NCI-H2196 treated with DMSO at 0.1 percent for 48 hours (cell line): ENCODE measurements around the gene TDRD12.
"Not testable (repeated sequence)": the region's sequence is repeated elsewhere in the genome, so short reads cannot be mapped to it uniquely, and the experiment has no call there.

ENCODE experiments used
- DNase-seq: peaks from one replicate; lab custom pipeline; 2025; ENCODE audit not compliant: unreplicated experiment; lab: John Stamatoyannopoulos, UW

TDRD12 gene

DNA sequence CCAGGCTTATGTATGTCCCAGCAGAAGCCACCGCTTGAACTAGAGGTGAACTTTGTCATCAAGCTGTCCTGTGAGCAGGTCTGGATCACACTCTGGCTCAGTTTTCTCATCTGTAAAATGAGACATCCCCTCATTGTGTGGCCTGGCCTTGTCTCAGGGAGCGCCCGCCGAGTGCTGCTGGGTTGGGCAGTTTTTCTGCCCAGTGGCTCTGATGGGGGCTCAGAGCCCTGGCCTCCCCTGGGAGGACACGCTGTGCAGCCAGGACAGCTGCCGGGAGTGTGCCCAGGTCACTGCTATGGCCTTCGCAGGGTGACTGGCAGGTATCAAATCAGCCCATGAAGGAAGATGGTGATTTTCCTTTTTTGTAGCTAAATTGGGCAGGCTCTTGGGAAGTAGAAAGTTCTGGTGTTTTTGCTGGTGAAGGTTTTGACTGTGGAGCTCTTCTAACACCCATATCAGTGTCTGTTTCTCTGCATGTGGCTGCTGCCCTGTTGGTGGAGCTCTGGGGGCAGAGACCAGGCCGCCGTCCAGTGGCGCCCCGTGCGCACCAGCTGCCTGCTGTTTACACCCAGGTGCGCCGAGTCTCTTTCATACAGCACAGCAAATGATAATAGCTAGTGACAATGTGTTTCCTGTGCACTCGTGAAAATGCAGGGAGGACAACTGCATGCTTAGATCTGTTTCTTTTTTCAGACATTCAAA, 109.2 kb downstream of the TDRD12 start:
- no peak for DNase-seq

DNA sequence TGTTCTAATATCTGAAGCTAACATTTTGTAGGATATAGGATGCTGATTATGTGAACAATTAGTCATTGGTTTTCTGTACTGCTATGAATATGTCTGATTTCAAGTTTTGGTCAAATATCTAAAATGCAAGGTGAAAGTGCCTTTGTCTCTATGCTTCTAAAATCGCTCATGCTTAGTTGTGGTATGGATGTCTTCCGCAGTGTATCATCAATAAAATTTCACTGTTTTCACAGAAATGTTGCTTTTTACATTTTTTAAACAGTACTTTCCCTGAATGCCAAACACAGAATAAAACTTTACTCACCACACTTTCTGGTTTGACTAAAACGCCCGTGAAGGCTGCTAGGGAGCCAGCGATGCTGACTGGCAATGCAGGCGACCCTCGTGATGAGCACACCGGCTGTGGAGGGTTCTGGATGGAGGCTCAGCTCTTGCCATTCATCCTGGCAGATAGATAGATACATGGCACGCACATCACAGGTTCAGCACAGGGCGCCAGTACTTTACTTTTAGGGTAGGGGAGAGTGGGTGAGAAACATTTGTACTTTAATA, 109.9 kb downstream of the TDRD12 start:
- no peak for DNase-seq

DNA sequence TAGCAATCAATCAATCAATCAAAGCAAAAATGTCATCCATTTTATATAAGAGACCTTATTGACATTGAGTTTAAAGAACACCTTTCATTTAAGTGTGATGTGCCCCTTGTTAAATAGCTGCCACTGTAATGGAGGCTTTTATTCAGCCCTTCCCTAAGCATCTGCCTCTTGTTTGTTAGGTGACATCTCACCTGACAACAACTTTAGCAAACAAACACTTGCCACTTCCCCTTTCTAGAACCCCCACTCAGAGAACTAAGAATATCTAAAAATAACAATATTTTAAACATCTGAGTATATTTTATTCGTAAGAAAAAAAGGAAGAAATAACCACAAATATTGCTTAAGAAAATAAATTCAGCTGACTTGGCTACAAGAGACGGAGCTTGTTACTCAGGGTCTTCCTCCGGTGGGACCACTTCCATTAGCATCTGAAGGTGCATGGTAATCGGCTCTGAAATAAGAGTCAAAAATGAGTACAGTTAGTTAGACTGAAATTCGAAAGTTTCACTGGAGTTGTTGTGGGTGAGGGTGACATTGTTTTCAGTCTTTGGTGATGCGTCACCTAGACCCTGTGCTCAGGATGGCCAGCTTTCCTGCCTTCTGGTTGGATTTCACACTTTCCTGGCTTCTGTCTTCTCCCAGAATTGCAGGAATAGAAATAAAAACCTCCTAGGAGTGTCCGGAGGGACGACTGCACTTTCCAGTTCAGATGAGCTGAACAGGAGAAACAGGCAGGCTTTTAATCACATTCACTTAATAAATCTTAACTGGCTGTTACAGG, 110.9 kb downstream of the TDRD12 start:
- no peak for DNase-seq

DNA sequence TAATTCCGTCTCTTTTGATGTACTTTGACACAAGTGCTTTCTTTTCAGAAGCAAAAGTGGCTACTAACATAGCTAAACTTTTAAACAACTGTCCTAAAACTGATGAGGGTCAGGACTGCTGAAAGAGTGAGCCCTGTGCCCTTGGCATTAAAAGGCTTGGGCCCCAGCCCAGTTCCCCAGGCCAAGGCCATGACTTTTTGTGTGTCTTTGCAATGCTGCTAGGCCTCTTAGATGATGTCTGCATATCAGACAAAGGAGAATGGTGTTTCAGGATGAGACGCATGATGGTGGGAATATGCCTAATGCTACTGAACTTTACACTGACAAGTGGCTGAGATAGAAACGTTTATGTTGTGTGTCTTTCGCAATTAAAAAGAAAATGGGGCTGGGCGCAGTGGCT, 112.0 kb downstream of the TDRD12 start:
- DNase-seq, result no peak

DNA sequence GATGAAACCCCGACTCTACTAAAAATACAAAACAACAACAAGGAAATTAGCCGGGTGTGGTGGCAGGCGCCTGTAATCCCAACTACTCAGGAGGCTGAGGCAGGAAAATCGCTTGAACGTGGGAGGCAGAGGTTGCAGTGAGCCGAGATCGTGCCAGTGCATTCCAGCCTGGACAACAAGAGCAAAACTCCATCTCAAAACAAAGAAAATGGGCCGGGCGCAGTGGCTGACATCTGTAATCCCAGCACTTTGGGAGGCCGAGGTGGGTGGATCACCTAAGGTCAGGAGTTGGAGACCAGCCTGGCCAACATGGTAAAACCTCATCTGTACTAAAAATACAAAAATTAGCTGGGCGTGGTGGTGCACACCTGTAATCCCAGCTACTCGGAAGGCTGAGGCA, 112.5 kb downstream of the TDRD12 start:
- not testable (repeated sequence) for DNase-seq

DNA sequence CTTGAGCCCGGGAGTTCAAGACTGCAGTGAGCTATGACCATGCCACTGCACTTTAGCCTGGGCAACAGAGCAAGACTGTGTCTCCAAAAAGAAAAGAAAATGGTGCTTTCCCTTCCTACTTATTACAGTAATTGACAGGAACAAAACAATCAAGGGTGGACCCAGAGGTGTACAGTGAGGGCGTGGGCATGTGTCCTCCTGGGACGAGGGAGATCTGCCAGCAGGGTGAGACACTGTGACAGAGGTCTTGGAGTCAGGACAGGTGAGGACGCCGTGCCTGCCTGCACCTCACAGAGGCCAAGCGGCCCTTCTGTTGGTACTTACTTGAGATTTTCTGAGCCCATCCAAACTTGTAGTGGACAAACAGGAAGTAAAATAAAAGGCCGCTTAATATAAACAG, 113.3 kb downstream of the TDRD12 start:
- DNase-seq, result not testable (repeated sequence)

DNA sequence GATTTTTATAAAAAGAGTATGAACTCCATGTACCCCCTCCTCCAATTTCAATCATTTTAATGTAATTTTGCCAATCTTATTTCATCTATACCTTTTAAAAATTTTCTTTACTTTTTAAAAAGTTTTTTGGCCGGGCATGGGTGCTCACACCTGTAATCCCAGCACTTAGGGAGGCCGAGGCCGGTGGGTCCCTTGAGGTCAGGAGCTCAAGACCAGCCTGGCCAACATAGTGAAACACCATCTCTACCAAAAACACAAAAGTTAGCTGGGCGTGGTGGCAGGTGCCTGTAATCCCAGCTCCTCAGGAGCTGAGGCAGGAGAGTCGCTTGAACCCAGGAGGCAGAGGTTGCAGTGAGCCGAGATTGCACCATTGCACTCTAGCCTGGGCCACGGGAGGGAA, 113.8 kb downstream of the TDRD12 start:
- DNase-seq, result not testable (repeated sequence)

DNA sequence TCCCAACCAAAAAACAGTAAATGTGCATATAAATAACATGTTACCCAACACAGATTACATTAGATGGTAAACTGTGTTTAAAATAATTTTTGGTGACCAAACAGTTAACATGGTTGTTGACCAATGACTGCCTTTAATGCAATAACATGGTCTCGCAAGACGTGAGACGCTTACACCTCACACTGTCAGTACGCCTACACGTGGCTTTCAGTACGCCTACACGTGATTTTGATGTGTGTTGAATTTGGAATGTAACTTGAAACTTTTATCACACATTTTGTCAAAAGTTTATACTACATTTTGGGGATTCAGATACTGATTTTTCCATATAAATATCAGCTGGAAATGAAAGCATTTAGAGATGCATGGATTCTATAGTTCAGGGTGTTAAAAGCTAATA, 118.0 kb downstream of the TDRD12 start:
- DNase-seq, result no peak

DNA sequence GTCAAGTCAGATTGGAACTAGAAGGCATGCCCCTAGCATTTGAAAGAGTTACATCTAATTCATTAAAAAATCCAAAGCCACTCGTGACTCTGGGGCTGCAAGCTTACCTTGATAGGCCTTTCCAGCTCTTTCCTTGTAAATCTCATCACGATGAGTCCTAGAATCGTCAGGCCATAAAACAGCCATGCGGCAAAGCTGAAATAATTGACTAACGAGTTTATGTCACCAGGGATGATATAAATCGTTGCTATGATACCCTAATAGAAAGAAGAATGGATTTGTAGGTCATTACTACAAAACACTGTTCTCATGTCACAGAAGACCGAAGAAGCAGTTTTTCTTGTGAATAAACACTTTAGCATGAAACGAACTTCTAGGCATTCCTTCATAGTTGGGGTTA, 122.5 kb downstream of the TDRD12 start:
- no peak for DNase-seq

DNA sequence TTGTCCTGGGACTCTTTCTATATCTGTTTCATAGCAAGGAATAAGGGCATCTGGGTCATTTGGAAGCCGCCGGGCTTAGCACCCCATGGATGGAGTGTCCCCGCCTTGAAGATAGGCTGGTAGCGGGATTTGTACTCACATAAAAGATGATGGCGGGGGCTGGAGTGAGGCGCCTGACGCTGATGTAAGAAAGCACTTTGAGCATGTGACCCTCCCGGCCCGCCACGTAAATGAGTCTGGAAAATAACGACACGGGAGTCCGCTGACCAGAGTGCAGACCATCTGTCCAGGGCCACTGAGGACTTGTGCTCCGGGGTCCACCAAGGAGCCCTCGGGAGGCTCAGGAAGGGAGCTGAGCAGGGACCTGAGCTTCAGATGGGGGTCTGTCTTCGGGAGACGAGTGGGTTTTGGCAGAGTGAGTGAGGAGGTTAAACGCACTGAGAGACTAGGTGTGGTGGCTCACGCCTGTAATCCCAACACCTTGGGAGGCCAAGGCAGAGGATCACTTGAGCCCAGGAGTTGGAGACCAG, 124.2 kb downstream of the TDRD12 start:
- DNase-seq, result no peak

DNA sequence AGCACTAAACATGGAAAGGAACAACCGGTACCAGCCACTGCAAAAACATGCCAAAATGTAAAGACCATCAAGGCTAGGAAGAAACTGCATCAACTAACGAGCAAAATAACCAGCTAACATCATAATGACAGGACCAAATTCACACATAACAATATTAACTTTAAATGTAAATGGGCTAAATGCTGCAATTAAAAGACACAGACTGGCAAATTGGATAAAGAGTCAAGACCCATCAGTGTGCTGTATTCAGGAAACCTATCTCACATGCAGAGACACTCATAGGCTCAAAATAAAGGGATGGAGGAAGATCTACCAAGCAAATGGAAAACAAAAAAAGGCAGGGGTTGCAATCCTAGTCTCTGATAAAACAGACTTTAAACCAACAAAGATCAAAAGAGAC, 128.5 kb downstream of the TDRD12 start:
- DNase-seq, result not testable (repeated sequence)

DNA sequence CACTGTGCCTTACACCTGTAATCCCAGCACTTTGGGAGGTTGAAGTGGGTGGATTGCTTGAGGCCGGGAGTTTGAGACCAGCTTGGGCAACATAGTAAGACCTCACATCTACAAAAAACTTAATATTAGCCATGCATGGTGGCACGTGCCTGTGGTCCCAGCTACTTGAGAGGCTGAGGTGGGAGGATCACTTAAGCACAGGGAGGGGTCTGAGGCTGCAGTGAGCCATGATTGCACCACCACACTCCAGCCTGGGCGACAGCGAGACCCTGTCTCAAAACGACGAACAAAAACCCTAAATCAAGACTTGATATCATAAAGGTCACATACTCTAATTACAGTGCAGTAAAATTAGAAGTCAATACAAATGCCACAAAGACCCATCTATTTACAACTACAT, 132.6 kb downstream of the TDRD12 start:
- no peak for DNase-seq

DNA sequence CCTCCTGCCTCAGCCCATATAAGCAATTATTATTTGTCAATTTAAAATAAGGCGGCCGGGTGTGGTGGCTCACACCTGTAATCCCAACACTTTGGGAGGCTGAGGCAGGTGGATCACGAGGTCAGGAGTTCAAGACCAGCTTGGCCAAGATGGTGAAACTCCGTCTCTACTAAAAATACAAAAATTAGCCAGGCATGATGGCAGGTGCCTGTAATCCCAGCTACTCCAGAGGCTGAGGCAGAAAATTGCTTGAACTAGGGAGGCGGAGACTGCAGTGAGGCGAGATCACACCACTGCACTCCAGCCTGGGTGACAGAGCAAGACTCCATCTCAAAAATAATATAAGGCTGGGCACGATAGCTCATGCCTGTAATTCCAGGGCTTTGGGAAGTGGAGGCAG, 137.3 kb downstream of the TDRD12 start:
- not testable (repeated sequence) for DNase-seq

DNA sequence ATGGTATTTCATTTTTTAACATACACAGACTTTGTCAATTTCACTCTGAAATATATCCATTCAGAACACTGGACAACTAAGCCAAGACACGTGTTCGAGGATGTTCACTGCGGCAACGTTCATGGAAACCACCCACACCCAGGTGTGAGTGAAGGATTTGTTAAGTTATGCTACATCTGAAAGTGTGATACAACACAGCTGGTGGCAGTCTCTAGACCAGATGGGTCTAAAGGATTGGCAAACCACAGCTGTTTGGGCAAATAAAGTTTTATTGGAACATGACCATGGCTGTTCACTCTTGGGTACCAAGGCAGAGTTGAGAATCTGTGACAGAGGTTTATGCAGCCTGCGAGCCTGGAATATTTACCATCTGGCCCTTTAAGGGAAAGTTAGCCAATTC, 138.0 kb downstream of the TDRD12 start:
- DNase-seq, result no peak

DNA sequence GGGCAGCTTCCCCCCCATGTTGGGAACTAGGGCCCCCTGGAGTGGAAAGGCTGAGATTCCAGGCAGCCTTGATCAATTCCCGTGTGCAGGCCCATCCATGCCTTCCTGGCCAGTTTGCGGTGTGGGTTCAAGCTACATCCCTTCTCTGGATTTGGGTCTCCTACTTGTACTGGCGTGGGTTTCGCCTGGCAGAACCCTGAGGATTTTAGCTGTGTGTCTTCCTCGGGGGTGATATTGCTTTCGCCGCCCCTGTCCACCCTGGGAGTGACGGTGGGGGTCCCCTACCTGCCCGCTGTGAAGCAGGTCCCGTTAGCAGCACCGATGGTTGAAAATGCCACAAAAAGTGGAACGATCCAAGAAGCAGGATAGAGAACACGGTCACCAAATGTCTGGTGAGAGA, 138.6 kb downstream of the TDRD12 start:
- DNase-seq, result no peak

DNA sequence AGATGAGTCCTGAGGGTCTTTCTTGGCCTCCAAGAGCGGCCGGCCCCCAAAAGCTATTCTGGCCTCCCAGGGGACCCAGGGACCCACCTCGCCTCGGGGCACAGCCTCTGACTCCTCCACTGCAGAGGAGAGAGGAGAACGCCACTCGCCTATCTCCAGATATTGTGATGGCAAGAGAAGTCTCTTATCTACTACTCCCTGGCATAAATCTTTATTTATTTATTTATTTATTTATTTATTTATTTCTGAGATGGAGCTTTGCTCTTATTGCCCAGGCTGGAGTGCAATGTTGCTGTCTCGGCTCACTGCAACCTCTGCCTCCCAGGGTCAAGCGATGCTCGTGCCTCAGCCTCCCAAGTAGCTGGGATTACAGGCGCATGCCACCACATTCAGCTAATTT, 139.0 kb downstream of the TDRD12 start:
- DNase-seq, result no peak

DNA sequence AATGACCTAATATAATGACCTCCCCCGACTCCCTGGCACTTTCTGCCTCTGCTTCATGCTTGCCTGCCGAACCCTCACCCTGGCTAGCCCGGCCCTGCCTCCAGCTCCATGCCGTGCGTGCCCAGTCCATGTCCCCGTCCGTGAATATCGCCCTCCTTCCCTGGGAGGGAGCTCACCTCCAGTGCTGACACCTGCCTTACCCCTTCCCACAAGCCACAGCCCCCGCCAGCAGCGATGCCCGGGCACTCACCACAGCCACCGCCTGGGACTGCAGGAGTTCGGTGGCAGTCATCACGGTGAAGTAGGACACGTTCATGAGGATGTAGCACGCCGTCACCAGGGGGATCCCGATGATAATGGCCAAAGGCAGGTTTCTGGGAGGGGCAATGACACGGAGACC, 140.0 kb downstream of the TDRD12 start:
- no peak for DNase-seq

DNA sequence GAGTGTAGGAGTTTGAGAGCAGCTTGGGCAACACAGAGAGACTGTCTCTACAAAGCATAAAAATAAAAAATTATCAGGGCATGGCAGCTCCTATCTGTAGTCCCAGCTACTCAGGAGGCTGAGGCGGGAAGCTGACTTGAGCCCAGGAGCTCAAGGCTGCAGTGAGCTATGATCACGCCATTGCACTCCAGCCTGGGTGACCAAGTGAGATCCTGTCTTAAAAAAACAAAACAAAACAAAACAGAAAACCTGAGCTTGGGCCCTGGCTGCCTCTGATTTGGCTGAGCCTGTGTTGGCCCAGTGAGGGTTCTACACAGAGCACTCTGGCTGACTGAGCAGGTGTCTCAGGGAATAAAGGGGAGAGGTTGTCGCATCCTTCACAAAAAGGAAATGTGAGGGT, 142.0 kb downstream of the TDRD12 start:
- no peak for DNase-seq

DNA sequence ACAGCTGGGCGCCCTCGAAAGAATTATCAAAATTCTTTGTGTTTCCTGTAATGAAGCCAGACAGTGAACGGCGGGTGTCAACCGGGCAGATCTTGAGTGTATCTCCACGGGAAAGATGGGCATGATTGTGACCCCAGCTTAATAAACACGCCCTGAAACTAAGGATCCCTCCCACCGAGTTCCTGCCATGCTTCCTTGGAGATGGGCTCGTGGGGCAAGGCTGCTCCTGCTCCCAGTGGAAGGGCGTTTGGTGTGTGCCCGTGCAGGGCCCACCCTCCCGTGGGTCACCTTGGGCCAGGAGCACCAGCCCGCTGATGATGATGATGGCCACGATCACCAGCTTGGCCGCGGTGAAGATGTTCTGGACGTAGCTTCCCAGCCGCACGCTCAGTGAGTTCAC, 142.6 kb downstream of the TDRD12 start:
- no peak for DNase-seq

DNA sequence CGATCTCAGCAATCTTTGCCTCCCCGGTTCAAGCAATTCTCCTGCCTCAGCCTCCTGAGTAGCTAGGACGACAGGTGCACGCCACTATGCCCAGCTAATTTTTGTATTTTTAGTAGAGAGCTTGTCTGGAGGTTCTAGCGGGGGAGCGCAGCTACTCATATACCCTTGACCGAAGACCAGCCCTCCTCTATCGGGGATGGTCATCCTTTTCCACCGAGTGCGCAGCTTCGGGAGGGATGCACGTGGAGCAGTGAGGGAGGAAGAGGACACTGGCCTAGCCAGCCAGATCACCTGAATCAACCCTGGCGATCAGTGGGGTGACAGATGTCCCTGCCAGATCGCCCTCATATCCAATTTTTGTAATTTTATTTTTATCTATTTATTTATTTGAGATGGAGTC, 143.2 kb downstream of the TDRD12 start:
- DNase-seq, result no peak

DNA sequence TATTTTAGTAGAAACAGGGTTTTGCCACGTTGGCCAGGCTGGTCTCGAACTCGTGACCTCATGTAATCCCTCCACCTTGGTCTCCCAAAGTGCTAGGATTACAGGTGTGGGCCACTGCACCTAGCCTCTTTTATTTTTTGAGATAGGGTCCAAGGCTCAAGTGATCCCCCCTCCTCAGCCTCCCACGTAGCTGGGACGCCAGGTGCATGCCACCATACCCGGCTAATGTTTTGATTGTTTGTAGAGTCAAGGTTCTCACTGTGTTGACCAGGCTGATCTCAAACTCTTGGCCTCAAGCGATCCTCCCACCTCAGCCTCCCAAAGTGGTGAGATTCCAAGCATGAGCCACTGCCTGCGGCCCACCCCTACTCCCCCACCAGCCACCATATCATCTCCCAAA, 143.7 kb downstream of the TDRD12 start:
- no peak for DNase-seq

DNA sequence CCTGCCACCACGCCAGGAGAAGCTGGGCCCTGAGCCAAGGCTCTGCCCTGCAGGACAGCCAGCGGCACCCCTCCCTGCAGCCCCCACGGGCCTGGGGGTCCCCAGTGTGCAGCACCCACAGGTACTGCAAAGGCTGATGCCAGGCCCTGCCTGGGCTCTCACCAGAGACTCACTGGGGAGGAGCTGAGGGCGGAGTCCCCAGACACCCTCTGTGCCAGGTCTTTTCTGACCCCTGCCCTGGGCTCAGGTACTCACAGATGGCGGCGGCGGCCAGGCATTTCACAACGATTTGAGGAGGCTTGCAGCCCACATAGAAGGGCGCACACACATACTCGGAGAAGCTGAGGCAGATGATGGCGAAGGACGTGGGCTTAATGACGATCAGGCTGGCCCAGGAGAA, 144.3 kb downstream of the TDRD12 start:
- DNase-seq, result no peak
